Endothelial cell of umbilical vein (primary cell): Measurements from ENCODE around the gene INPP5B. TPM values are rescaled to one million over a fixed set of nuclear protein-coding genes. Genes with fewer than 3 reads are reported as not detected.

ENCODE experiments used
- BruUV-seq: library from RNA; stranded (reverse); fragments of 400-500 nt; replicated peaks from 2 replicates; lab custom pipeline; 2021; lab: Mats Ljungman, UMichigan
- CTCF ChIA-PET: fragments of 300-600, 350-600 bp; sonication (Branson Sonifier 250); formaldehyde crosslinking; loops from one replicate; lab custom pipeline; 2021; ENCODE audit warnings: antibody characterized with exemption, inconsistent platforms; lab: Charles Lee
- POLR2A ChIA-PET: fragments of 300-600, 350-600 bp; sonication (Branson Sonifier 250); formaldehyde crosslinking; loops from one replicate; lab custom pipeline; 2021; ENCODE audit warnings: antibody characterized with exemption, inconsistent platforms; lab: Charles Lee
- DNase-seq: peaks from one replicate; pipeline ENCODE4 v3.0.0-alpha.2; 2011; ENCODE audit warnings: low read depth, low spot score
- FAIRE-seq: peaks from 2 replicates; lab custom pipeline; 2011; peaks lifted over from hg19 to GRCh38; lab: Jason Lieb, UNC
- H2AFZ ChIP-seq: 2 replicates; pipeline ENCODE4 v1.6.0; 2012; ENCODE audit warnings: low read depth, low read length, control low read depth, inconsistent platforms
- H3K27ac ChIP-seq: 2 replicates; pipeline ENCODE4 v1.5.1; 2011; ENCODE audit warnings: low read depth, mild to moderate bottlenecking, control low read depth, low read length, moderate library complexity; ENCODE audit not compliant: insufficient read depth
- H3K27me3 ChIP-seq, 2 experiments: 2 replicates each; pipeline versions ENCODE4 v1.6.0 to v1.6.1; 2011; ENCODE audit warnings: low read length in 2 of 2, mixed read lengths in 1 of 2; ENCODE audit not compliant: control insufficient read depth in 2 of 2, insufficient read depth in 2 of 2
- H3K36me3 ChIP-seq, 2 experiments: 2 replicates in 1 of 2; 3 replicates in 1 of 2; pipeline ENCODE4 v1.5.1; 2011; ENCODE audit warnings: low read length in 2 of 2, mild to moderate bottlenecking in 1 of 2, moderate library complexity in 1 of 2; ENCODE audit not compliant: control insufficient read depth in 2 of 2, insufficient read depth in 2 of 2; ENCODE audit errors: extremely low read depth in 1 of 2
- H3K4me1 ChIP-seq: 3 replicates; pipeline ENCODE4 v1.5.1; 2011; ENCODE audit warnings: mild to moderate bottlenecking, low read length; ENCODE audit not compliant: control insufficient read depth, insufficient read depth; ENCODE audit errors: extremely low read depth
- H3K4me2 ChIP-seq: 2 replicates; pipeline ENCODE4 v1.6.1; 2011; ENCODE audit warnings: low read length, control low read depth, mixed read lengths; ENCODE audit not compliant: insufficient read depth
- H3K4me3 ChIP-seq, 3 experiments: fragments of 200-600 bp in 1 of 3; sonication (generic), shearing (Covaris generic) in 1 of 3; replicated peaks in 1 of 3; 2 replicates each; pipeline ENCODE4 v1.5.1; 2011 to 2016; ENCODE audit warnings: control low read depth in 3 of 3, low read length in 3 of 3, mild to moderate bottlenecking in 2 of 3, inconsistent platforms in 1 of 3, low read depth in 1 of 3, moderate library complexity in 1 of 3; ENCODE audit not compliant: insufficient read depth in 1 of 3
- H3K79me2 ChIP-seq: 2 replicates; pipeline ENCODE4 v1.6.0; 2012; ENCODE audit warnings: low read length, inconsistent platforms; ENCODE audit not compliant: control insufficient read depth, insufficient read depth
- H3K9ac ChIP-seq: replicated peaks from 2 replicates; pipeline ENCODE3; 2011; ENCODE audit warnings: low read length, control low read depth; ENCODE audit not compliant: insufficient read depth; ENCODE audit errors: extremely low read depth
- H3K9me1 ChIP-seq: replicated peaks from 3 replicates; pipeline ENCODE4 v1.6.0; 2011; ENCODE audit warnings: mild to moderate bottlenecking, low read length; ENCODE audit not compliant: control insufficient read depth, insufficient read depth; ENCODE audit errors: extremely low read depth
- H3K9me3 ChIP-seq: replicated peaks from 2 replicates; pipeline ENCODE4 v1.5.1; 2012; ENCODE audit warnings: low read length, inconsistent platforms; ENCODE audit not compliant: control insufficient read depth, insufficient read depth
- H4K20me1 ChIP-seq: replicated peaks from 2 replicates; pipeline ENCODE3; 2011; ENCODE audit warnings: mild to moderate bottlenecking, low read length; ENCODE audit not compliant: control insufficient read depth, insufficient read depth; ENCODE audit errors: extremely low read depth
- EZH2 ChIP-seq: IDR thresholded peaks from 2 replicates; pipeline ENCODE4 v1.6.1; 2012; ENCODE audit warnings: borderline replicate concordance, low read depth, mild to moderate bottlenecking, moderate library complexity, low read length, inconsistent platforms; ENCODE audit not compliant: severe bottlenecking
- FOS ChIP-seq: IDR thresholded peaks from 2 replicates; pipeline ENCODE4 v1.6.1; 2011; ENCODE audit warnings: mild to moderate bottlenecking, low read length, moderate library complexity, borderline replicate concordance; ENCODE audit not compliant: insufficient read depth
- GATA2 ChIP-seq: IDR thresholded peaks from 2 replicates; pipeline ENCODE4 v1.7.0; 2011; ENCODE audit warnings: low read depth, mild to moderate bottlenecking, moderate library complexity, mixed read lengths, low read length; ENCODE audit not compliant: insufficient read length, insufficient read depth
- JUN ChIP-seq: IDR thresholded peaks from 2 replicates; pipeline ENCODE4 v1.6.1; 2011; ENCODE audit warnings: borderline replicate concordance, low read depth; ENCODE audit not compliant: insufficient read length, insufficient read depth
- MAX ChIP-seq: IDR thresholded peaks from 2 replicates; pipeline ENCODE4 v1.6.1; 2011; ENCODE audit not compliant: insufficient read depth, insufficient read length
- MYC ChIP-seq: IDR thresholded peaks from one replicate; pipeline ENCODE4 v1.6.1; 2011; ENCODE audit warnings: mild to moderate bottlenecking, low read depth, low read length
- POLR2A ChIP-seq: IDR thresholded peaks from 2 replicates; pipeline ENCODE4 v1.6.1; 2012; ENCODE audit warnings: low read depth, mild to moderate bottlenecking, control low read depth, low read length
- POLR2AphosphoS5 ChIP-seq: IDR thresholded peaks from 2 replicates; pipeline ENCODE4 v1.6.1; 2012; ENCODE audit warnings: low read depth, mild to moderate bottlenecking, control low read depth, low read length, moderate library complexity; ENCODE audit not compliant: insufficient read depth
- dilution Hi-C: fragments of 300-500 bp; cut with MboI; formaldehyde crosslinking; loops from one replicate; pipeline ENCODE4 v1.15.0; 2019; ENCODE audit warnings: low sequenced_read_pairs; ENCODE audit not compliant: extremely low pct_ligation_motif_present
- intact Hi-C: fragments of 100-400 bp; cut with micrococcal nuclease; formaldehyde crosslinking; loops from one replicate; pipeline ENCODE4 v1.10.0; 2022
- polyA plus RNA-seq, 4 experiments: library from polyadenylated mRNA; depleted of rRNA in 3 of 4; stranded (reverse) in 3 of 4; unstranded in 1 of 4; fragments of >200 nt; gene quantifications; 2 replicates each; pipeline versions ENCODE4 v1.2.1 to v1.2.3, GENCODE V29; 2011 to 2012; ENCODE audit warnings: missing spikeins in 1 of 4
- total RNA-seq: library from RNA; stranded (reverse); gene quantifications from 2 replicates; pipeline ENCODE4 v1.2.3, GENCODE V29; 2021
- TF ChIP-seq, protein P1 (sequence below), 2 donors: IDR thresholded peaks; 1 replicate in 1 of 2; 2 replicates in 1 of 2; pipeline ENCODE4 v1.5.1; 2011; ENCODE audit warnings: low read length in 2 of 2, mild to moderate bottlenecking in 2 of 2, moderate library complexity in 2 of 2, control low read depth in 1 of 2, inconsistent platforms in 1 of 2, low read depth in 1 of 2; ENCODE audit not compliant: insufficient read depth in 1 of 2; ENCODE audit errors: extremely low read depth in 1 of 2

Gene INPP5B
- total and polyA plus RNA-seq, 2 donors (not counting 3 experiments of a cell fraction or from before 2014, with no cell fraction given) = 7.4 to 14.7 TPM

- H3K4me2 ChIP-seq = no peak overlapping the region
- TF ChIP-seq MAX (no peak), EZH2 (no peak), MYC (no peak), POLR2A (no peak), FOS (no peak), POLR2AphosphoS5 (no peak), JUN (no peak), GATA2 (no peak)
- TF ChIP-seq, protein P1, sequence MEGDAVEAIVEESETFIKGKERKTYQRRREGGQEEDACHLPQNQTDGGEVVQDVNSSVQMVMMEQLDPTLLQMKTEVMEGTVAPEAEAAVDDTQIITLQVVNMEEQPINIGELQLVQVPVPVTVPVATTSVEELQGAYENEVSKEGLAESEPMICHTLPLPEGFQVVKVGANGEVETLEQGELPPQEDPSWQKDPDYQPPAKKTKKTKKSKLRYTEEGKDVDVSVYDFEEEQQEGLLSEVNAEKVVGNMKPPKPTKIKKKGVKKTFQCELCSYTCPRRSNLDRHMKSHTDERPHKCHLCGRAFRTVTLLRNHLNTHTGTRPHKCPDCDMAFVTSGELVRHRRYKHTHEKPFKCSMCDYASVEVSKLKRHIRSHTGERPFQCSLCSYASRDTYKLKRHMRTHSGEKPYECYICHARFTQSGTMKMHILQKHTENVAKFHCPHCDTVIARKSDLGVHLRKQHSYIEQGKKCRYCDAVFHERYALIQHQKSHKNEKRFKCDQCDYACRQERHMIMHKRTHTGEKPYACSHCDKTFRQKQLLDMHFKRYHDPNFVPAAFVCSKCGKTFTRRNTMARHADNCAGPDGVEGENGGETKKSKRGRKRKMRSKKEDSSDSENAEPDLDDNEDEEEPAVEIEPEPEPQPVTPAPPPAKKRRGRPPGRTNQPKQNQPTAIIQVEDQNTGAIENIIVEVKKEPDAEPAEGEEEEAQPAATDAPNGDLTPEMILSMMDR (IDR thresholded peaks at IDR 0.05; ENCODE audit: extremely low read depth in 1 of 2, insufficient read depth in 1 of 2, low read depth in 1 of 2, low read length in 2 of 2) = no peak
- peaks cover 8 to 15% of the 10 kb centered on the region in 2 experiments for H3K36me3 ChIP-seq
- H3K27ac ChIP-seq = no peak overlapping the region
- H3K79me2 ChIP-seq = no peaks in the 10 kb centered on the region
- intact Hi-C loops (no loop called here), dilution Hi-C loops (no loop called here)
- DNase-seq (no peak), FAIRE-seq (no peak)
- no peaks in the 10 kb centered on the region for H4K20me1 ChIP-seq
- no TSS peak for BruUV-seq
- no peak overlapping the region for H3K4me3 ChIP-seq
- ChIA-PET CTCF (no interaction called here), POLR2A (no interaction called here)
- no peaks in the 10 kb centered on the region for H3K9me3 ChIP-seq
- H3K9me1 ChIP-seq = no peaks in the 10 kb centered on the region
- no peak overlapping the region for H3K9ac ChIP-seq
- no peak overlapping the region for H2AFZ ChIP-seq
- no peaks in the 10 kb centered on the region for H3K4me1 ChIP-seq
- H3K27me3 ChIP-seq = no peaks in the 10 kb centered on the region
Measured at GRCh38 chr1:37954316-37954971, 7.6 kb upstream of the INPP5B start.
